ENCODE data around the gene GPR146.

Gene GPR146

DNA sequence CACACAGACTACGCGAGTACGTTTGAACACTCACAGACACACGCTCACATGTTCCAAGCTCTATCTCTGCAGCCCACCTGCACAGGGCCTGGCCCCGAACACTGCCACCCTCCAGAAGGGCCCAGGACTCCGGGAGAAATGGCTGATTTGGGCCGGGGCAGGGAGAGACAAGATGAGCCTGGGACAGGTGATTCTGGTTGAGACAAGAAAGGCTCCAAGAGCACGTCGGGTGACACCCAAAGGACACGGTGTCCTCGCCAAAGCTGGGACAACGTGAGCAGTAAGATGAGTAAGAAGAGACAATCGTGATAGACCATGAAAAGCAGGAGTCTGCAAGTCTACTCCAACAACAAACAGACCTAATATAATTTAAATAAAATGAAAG, 52.8 kb downstream of the GPR146 start:
- Histone ChIP-seq H3K27ac (ENCODE audit: low read depth, low read length) (no peak overlapping the region), H3K4me3 (ENCODE audit: low read depth in 1 of 2, low read length in 2 of 2) (no peak overlapping the region), H3K4me1 (ENCODE audit: insufficient read depth, low read length) (peaks cover 8% of the 10 kb centered on the region), H3K9ac (ENCODE audit: low read length) (no peak overlapping the region), H3K27me3 (ENCODE audit: control insufficient read depth in 1 of 2, insufficient read depth in 2 of 2, low read length in 2 of 2) (no peaks in the 10 kb centered on the region), H3K36me3 (ENCODE audit: insufficient read depth, low read length) (peaks cover 6% of the 10 kb centered on the region), H3K9me3 (ENCODE audit: low read length) (no peaks in the 10 kb centered on the region)

- Histone ChIP-seq H3K27ac (ENCODE audit: low read depth, low read length) (no peak overlapping the region), H3K27me3 (ENCODE audit: control insufficient read depth in 1 of 2, insufficient read depth in 2 of 2, low read length in 2 of 2) (no peaks in the 10 kb centered on the region), H3K9ac (ENCODE audit: low read length) (no peak overlapping the region), H3K36me3 (ENCODE audit: insufficient read depth, low read length) (no peaks in the 10 kb centered on the region), H3K4me1 (ENCODE audit: insufficient read depth, low read length) (peaks cover 8% of the 10 kb centered on the region), H3K4me3 (ENCODE audit: low read depth in 1 of 2, low read length in 2 of 2) (no peak overlapping the region), H3K9me3 (ENCODE audit: low read length) (no peaks in the 10 kb centered on the region)
These were observed 54.2 kb downstream of the GPR146 start for GRCh38 chr7:1098243-1099153.

- no peaks in the 10 kb centered on the region for H3K9me3 ChIP-seq (ENCODE audit: low read length)
- no peak overlapping the region for H3K4me3 ChIP-seq (ENCODE audit: low read depth in 1 of 2, low read length in 2 of 2)
- no peaks in the 10 kb centered on the region for H3K36me3 ChIP-seq (ENCODE audit: insufficient read depth, low read length)
- peaks cover 8% of the 10 kb centered on the region for H3K4me1 ChIP-seq (ENCODE audit: insufficient read depth, low read length)
- H3K27ac ChIP-seq (ENCODE audit: low read depth, low read length): no peak overlapping the region
- no peaks in the 10 kb centered on the region for H3K27me3 ChIP-seq (ENCODE audit: control insufficient read depth in 1 of 2, insufficient read depth in 2 of 2, low read length in 2 of 2)
- no peak overlapping the region for H3K9ac ChIP-seq (ENCODE audit: low read length)
These were observed 54.8 kb downstream of the GPR146 start for GRCh38 chr7:1099154-1099542.

DNA sequence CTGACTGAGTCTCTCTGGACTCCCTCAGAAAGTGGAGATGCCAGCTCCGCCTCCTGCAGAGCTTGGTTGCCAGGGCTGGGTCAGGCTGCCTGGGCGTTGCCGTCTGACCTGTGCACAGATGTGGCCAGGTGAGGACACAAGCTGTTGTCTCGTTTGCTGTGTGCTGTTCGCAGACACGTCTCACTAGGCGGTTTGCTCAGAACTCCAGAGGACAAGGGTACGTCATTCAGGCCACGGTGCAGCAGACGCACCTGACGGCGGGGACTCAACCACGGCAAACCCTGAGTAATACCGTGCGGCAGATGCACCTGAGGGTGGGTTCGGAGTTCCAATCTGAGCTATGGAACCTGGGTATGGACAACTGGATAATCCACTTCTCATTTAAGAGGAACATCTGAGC, 55.3 kb downstream of the GPR146 start:
- Histone ChIP-seq H3K9me3 (ENCODE audit: low read length) (no peaks in the 10 kb centered on the region), H3K27ac (ENCODE audit: low read depth, low read length) (no peak overlapping the region), H3K9ac (ENCODE audit: low read length) (no peak overlapping the region), H3K27me3 (ENCODE audit: control insufficient read depth in 1 of 2, insufficient read depth in 2 of 2, low read length in 2 of 2) (no peaks in the 10 kb centered on the region), H3K4me3 (ENCODE audit: low read depth in 1 of 2, low read length in 2 of 2) (no peak overlapping the region), H3K36me3 (ENCODE audit: insufficient read depth, low read length) (no peaks in the 10 kb centered on the region), H3K4me1 (ENCODE audit: insufficient read depth, low read length) (peaks cover 8% of the 10 kb centered on the region)

DNA sequence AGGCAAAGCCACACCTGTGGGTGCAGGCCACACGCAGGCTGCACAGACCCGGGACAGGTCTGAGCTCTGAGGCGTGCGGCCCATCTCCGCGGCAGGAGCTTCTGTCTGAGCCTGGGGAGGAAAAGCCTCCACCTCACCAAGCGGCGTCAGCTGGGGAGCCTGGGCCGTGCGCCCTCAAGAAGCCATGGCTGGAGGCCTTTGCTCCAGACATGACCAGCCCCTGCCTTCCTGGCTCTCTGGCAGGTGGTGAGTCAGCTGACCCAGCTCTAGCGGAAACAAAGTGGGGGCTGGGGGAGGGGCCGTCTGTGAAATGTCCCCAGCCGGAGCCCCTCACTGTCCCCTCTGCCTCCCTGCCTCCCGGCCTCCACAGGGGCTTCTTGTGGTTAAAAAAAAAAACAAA, 56.0 kb downstream of the GPR146 start:
- Histone ChIP-seq H3K9me3 (ENCODE audit: low read length) (no peaks in the 10 kb centered on the region), H3K4me3 (ENCODE audit: low read depth in 1 of 2, low read length in 2 of 2) (no peak overlapping the region), H3K27ac (ENCODE audit: low read depth, low read length) (no peak overlapping the region), H3K9ac (ENCODE audit: low read length) (no peak overlapping the region), H3K4me1 (ENCODE audit: insufficient read depth, low read length) (peaks cover 8% of the 10 kb centered on the region), H3K27me3 (ENCODE audit: control insufficient read depth in 1 of 2, insufficient read depth in 2 of 2, low read length in 2 of 2) (no peaks in the 10 kb centered on the region), H3K36me3 (ENCODE audit: insufficient read depth, low read length) (no peaks in the 10 kb centered on the region)

GRCh38 chr7:1100834-1101562, 56.7 kb downstream of the GPR146 start:
- H3K36me3 ChIP-seq (ENCODE audit: insufficient read depth, low read length): no peaks in the 10 kb centered on the region
- H3K27ac ChIP-seq (ENCODE audit: low read depth, low read length): no peak overlapping the region
- no peak overlapping the region for H3K9ac ChIP-seq (ENCODE audit: low read length)
- H3K9me3 ChIP-seq (ENCODE audit: low read length): no peaks in the 10 kb centered on the region
- H3K4me1 ChIP-seq (ENCODE audit: insufficient read depth, low read length): peaks cover 8% of the 10 kb centered on the region
- no peak overlapping the region for H3K4me3 ChIP-seq (ENCODE audit: low read depth in 1 of 2, low read length in 2 of 2)
- H3K27me3 ChIP-seq (ENCODE audit: control insufficient read depth in 1 of 2, insufficient read depth in 2 of 2, low read length in 2 of 2): no peaks in the 10 kb centered on the region

- Histone ChIP-seq H3K27ac (ENCODE audit: low read depth, low read length) (no peak overlapping the region), H3K9ac (ENCODE audit: low read length) (no peak overlapping the region), H3K4me3 (ENCODE audit: low read depth in 1 of 2, low read length in 2 of 2) (no peak overlapping the region), H3K36me3 (ENCODE audit: insufficient read depth, low read length) (no peaks in the 10 kb centered on the region), H3K4me1 (ENCODE audit: insufficient read depth, low read length) (no peaks in the 10 kb centered on the region), H3K27me3 (ENCODE audit: control insufficient read depth in 1 of 2, insufficient read depth in 2 of 2, low read length in 2 of 2) (no peaks in the 10 kb centered on the region), H3K9me3 (ENCODE audit: low read length) (no peaks in the 10 kb centered on the region)
These were observed 57.5 kb downstream of the GPR146 start for GRCh38 chr7:1101563-1102431.

DNA sequence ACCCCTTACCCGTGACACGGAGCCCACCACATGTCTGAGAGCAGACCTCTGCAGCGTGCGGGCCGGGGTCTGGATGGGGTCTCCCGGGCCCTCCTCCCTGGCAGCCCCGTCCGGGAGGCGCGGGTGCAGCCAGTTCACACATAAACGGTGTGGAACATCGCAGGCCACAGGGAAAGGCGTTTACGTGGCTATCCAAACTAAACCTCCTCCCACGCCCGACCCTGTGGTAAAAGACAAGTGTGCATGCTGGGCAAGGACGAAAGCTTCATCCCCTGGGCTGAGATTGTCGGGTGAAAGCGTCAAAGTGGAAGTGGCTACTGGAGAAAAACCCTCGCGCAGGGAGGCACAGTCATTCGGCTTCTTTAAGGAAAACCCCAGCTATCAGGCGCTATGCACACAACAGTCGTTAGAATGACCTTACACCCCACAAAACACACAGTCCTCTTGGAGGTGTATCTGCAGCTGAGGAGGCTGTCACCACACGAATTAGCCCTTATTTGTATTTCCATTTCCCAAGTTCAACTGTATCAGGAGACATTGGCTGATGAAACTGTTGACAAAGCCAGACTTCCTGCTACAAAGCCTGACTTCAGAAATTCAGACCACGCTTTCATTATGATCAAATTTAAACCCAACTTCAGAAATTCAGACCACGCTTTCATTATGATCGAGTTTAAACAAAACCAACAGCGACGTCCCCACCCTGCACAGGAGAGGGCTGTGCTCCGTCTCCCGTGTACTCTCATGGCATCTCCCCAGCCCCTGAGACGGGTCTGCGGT, 58.9 kb downstream of the GPR146 start:
- Histone ChIP-seq H3K9ac (ENCODE audit: low read length) (no peak overlapping the region), H3K36me3 (ENCODE audit: insufficient read depth, low read length) (no peaks in the 10 kb centered on the region), H3K4me3 (ENCODE audit: low read depth in 1 of 2, low read length in 2 of 2) (no peak overlapping the region), H3K9me3 (ENCODE audit: low read length) (no peaks in the 10 kb centered on the region), H3K4me1 (ENCODE audit: insufficient read depth, low read length) (no peaks in the 10 kb centered on the region), H3K27ac (ENCODE audit: low read depth, low read length) (no peak overlapping the region), H3K27me3 (ENCODE audit: control insufficient read depth in 1 of 2, insufficient read depth in 2 of 2, low read length in 2 of 2) (no peaks in the 10 kb centered on the region)

DNA sequence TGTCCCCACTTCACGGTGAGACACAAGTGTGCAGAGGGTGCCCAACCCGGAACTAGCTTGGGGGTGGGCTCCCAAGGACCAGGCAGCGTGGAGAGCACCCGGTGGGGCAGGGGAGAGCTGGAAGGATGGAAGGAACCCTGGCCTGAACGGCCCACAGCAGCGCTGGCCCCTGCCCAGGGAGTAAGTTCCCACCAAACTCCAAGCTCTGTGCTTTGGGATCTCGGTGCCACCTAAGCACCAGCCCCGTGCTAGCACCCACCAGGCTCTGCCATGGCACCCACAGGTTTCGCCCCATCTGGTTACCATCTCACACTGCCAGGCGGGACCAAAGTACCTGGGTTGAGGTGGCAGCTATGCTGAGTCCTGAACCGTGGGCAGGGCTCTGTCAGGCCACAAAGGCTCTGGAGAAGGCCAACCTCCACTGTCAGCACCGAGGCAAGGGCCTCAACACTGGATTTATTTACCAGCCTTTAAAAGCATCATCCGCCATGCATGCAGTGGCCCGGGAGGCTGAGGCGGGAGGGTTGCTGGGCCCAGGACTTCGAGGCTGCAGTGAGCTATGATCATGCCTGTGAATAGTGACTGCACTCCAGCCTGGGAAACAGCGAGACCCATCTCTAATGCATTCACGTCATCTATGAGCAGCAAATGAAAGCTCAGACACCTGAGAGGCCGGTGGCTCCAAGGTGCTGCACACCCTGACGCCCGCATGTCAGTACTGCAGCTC, 59.6 kb downstream of the GPR146 start:
- Histone ChIP-seq H3K27ac (ENCODE audit: low read depth, low read length) (no peak overlapping the region), H3K4me3 (ENCODE audit: low read depth in 1 of 2, low read length in 2 of 2) (no peak overlapping the region), H3K27me3 (ENCODE audit: control insufficient read depth in 1 of 2, insufficient read depth in 2 of 2, low read length in 2 of 2) (no peaks in the 10 kb centered on the region), H3K36me3 (ENCODE audit: insufficient read depth, low read length) (no peaks in the 10 kb centered on the region), H3K4me1 (ENCODE audit: insufficient read depth, low read length) (no peaks in the 10 kb centered on the region), H3K9ac (ENCODE audit: low read length) (no peak overlapping the region), H3K9me3 (ENCODE audit: low read length) (no peaks in the 10 kb centered on the region)

DNA sequence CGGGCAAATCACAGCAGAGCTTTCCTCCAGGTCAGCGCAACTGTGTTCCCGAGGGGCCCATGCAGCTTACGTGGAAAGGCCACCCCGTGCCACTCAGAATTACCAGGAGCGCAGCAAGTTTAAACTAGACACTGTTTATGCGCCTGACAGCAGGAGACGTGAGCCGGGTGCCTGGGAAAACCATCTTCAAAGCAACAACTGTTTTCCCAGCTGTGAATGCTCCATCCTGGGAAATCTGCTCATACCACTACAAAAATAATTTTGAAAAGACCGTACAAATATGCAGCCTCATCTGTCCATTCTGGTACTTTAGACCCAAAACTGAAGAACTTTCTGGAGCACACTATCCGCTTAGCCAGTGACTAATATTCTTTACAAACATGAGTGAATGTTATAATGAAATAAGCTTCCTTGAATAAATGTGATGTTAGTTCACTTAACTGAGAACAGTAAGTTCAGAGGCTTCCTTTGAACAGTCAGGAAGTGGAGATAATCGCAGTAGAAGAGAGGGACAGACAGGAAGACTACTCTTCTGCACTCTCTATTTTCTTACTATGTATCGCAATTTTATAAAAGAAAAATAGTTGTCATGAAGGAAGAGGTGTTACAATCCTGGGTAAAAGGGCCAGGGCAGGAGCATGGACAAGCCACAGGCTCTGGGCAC, 60.3 kb downstream of the GPR146 start:
- H3K9ac ChIP-seq (ENCODE audit: low read length): no peak overlapping the region
- no peak overlapping the region for H3K27ac ChIP-seq (ENCODE audit: low read depth, low read length)
- H3K4me1 ChIP-seq (ENCODE audit: insufficient read depth, low read length): no peaks in the 10 kb centered on the region

More for the DNA sequence above, 60.3 kb downstream of the GPR146 start:
- Histone ChIP-seq H3K27me3 (ENCODE audit: control insufficient read depth in 1 of 2, insufficient read depth in 2 of 2, low read length in 2 of 2) (no peaks in the 10 kb centered on the region), H3K36me3 (ENCODE audit: insufficient read depth, low read length) (no peaks in the 10 kb centered on the region), H3K9me3 (ENCODE audit: low read length) (no peaks in the 10 kb centered on the region), H3K4me3 (ENCODE audit: low read depth in 1 of 2, low read length in 2 of 2) (no peak overlapping the region)
